Renal cortical epithelial cell (primary cell): ENCODE results near the gene PTPRCAP. TPM values are rescaled to one million over a fixed set of nuclear protein-coding genes. Genes with fewer than 3 reads are reported as not detected.
A peak's percentile ranks its signal among the peaks of the same experiment; 100 is the strongest.
"Not testable (repeated sequence)": the region's sequence is repeated elsewhere in the genome, so short reads cannot be mapped to it uniquely, and the experiment has no call there.

Source experiments
- DNase-seq: peaks from one replicate; pipeline ENCODE4 v3.0.0-alpha.2; 2011; ENCODE audit warnings: low read depth
- total RNA-seq: library from RNA; depleted of rRNA; stranded (reverse); fragments of >200 nt; gene quantifications from 2 replicates; pipeline ENCODE4 v1.2.3, GENCODE V29; 2014

The PTPRCAP gene
- total RNA-seq, 1 donor from 2014 or later, result 0.85 TPM

- not testable (repeated sequence) for DNase-seq
Observed at GRCh38 chr11:67427364-67427859, 10.1 kb downstream of the PTPRCAP start.

DNA sequence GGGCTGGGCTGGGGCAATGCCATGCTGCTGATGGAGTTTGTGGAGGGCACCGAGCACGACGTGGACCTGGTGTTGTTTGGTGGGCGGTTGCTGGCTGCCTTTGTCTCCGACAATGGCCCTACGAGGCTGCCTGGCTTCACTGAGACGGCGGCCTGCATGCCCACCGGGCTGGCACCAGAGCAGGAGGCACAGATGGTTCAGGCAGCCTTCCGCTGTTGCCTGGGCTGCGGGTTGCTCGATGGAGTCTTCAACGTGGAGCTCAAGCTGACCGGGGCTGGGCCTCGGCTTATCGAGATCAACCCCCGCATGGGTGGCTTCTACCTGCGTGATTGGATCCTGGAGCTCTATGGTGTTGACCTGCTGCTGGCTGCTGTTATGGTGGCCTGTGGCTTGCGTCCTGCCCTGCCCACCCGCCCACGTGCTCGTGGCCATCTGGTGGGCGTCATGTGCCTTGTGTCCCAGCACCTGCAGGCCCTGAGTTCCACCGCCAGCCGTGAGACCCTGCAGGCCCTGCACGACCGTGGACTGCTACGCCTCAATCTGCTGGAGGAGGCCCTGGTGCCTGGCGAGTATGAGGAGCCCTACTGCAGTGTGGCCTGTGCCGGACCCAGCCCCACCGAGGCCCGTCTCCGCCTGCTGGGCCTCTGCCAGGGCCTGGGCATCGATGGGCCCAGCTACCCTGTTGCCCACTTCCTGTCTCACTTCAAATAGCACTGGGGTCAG is 13.4 kb downstream of the PTPRCAP start:
- DNase-seq, result no peak

DNA sequence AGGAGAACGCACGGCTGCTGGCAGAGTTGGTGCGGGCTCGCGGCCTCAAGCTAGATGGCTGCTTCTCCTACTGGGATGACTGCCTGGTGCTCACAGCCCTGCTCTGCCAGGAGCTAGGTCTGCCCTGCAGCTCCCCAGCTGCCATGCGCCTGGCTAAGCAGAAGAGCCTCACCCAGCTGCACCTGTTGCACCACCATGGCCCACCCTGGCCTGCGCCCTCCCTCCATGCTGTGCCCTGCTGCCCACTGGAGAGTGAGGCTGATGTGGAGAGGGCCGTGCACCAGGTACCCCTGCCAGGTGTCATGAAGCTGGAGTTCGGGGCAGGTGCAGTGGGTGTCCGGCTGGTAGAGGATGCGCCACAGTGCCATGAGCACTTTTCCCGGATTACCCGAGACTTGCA is 14.0 kb downstream of the PTPRCAP start:
- no peak for DNase-seq

- DNase-seq, result peak; percentile 25
Observed at GRCh38 chr11:67422891-67423290, 14.6 kb downstream of the PTPRCAP start.

- no peak for DNase-seq
Observed at GRCh38 chr11:67421430-67422031, 16.0 kb downstream of the PTPRCAP start.

GRCh38 chr11:67420646-67421429 is 16.6 kb downstream of the PTPRCAP start:
- peak; percentile 61 for DNase-seq

DNA sequence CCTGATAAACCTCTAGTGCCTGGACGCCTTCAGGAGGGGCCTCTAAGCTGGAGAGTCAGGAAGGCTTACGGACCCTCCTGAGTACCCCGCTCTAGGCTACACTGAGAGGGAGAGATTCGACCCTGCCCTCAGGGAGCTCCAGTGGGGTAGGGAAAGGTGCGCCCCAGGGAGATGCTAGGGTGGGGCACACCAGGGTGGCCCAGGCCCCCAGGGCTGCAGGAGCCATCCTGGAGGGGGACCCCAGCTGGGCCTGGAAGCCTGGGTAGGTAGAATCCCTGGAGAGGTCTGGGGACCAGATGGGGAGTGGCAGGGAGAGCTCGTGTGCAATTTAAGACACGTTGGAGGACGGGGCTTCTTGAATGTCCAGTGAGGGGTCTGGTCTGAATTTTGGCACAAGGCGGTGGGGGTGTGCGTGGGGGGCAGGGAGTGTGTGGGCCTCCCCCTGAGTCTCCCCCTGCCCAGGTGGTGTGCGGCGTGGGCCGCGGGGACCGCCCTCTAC is 17.3 kb downstream of the PTPRCAP start:
- DNase-seq, result no peak

DNA sequence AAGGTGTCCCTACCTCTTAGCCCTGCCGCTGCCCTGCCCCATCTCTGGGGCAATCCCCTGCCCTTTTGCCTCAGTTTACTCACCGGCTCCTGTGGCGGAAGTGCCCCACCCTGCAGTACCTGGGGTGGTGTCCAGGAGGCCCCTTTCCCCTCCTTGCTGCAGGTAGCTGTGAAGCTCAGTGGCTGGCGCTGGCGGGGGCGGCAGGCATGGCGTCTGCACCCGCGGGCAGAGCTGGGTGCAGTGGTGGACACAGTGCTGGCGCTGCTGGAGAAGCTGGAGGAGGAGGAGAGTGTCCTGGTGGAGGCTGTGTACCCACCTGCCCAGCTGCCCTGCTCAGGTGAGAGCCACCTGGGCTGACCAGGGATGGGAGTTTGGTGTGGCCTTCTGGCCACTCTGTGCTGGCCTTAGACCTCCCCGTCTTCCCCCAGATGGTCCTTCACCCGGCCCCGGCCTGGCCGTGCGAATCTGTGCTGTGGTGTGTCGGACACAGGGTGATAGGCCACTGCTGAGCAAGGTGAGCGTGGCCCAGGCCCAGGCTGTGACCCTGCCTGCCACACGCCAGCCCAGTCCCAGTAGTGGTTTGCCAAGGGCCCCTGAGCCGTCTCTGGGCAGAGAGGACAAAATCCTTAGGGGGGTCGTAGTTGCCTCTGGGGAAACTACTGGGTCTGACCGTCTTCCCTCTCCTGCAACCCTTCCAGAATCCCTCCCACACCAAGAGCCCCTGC is 18.0 kb downstream of the PTPRCAP start:
- DNase-seq, result no peak

GRCh38 chr11:67418476-67419281 is 18.8 kb downstream of the PTPRCAP start:
- DNase-seq, result no peak

DNA sequence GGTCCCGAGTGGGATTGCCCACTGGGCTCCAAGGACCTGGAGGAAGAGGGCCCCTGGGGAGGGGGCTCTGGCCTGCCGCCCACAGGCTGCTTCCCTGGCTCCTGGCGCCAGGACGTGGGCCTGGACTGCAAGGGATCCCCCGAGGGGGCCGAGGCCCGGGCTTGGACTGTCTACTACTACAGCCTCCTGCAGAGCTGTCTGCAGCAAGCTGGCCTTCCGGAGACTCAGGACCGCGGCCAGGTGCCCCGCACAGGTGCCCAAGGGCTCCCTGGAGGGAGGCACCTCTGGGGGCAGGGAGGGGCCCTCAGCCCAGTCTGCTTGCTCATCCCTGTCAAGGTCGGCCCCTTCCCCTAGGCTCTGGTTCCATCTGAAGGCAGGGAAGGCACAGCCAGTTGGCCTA is 20.1 kb downstream of the PTPRCAP start:
- DNase-seq, result no peak

DNA sequence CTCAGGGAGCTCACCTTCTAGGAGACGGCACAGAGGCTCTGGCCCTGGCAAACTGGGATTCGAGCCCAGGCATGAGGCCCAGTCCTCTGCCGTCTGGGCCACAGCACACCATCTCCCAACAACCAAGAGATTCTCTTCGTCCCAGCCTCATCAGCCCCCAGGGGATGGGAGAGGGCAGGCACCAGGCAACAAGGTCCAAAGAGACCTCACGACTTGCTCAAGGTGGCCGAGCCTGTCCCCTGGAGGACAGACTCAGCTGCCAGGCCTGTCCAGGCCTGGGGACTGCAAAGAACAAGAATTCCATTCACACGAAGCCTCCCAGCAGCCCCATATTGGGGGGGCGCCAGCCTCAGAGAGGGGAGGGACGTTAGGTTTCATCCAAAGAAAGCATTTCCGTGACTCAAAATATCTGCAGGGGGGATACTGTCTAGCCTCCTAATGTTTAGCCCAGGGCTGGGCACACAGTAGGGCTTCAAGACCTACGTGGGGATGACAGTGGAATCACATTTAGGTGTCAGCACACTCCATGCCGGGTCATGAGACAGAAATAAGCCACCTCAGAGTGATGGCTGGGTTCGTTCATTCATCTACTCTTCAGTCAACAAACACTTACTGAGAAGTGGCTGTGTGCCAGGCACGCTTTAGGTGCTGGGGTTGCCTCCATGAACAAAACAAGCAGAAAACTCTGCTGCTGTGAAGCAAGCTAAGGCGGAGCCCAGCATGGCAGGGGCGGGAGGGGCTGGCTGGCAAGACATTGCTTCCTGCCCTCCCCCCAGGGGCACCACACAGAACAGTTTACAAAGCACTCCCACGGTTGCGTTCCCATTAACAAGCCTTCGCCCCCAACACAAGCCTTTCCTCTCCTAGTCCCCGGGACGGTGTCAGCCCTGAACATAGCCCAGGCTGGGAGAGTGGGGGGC is 20.8 kb downstream of the PTPRCAP start:
- DNase-seq, result peak; percentile 24

DNA sequence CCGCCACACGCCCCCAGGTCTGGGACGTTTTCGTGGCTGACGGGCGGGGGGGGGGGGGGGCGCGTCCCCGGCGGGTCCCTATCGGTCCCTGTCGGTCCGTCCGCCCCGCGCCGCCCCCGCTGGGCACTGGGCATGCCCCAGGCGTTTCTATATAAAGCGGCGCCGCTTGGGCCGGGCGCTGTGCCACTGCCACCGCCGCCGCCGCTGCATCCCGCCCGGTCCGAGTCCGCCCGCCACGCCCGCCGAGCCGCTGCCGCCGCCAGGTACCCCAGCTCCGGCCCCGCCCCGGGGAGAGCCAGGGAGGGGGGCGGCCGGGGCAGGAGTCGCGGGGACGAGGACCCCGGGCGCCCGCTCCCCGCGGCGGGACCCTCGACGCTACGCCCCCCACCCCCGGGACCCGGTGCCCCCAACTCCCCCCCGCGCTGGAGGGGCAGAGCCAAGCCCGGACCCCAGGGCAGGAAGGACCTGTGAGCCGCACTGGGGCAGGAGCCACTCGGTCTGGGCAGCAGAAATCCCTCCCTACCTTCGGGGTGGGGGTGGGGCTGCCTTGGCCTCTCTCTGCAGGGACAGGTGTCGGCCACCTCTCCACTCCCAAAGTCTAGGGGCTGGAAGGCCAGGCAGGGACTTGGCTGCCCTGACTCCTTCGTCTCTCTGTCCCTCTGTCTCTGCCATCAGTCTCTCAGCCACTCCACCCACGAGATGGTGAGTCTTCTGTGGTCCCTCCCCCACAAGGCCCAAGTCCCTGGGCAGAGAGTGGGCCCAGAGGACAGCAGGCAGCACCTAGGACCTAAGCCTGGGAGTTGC is 21.8 kb downstream of the PTPRCAP start, which contains the start of gene CARNS1:
Gene CARNS1, plus strand, starts transcription at position 178 of the 804 bp plus-strand sequence. Its CDS starts 522 bp downstream, at position 700.
- no peak for DNase-seq

- DNase-seq, result no peak
Observed at GRCh38 chr11:67413266-67413849, 24.1 kb downstream of the PTPRCAP start.

- DNase-seq, result no peak
Observed at GRCh38 chr11:67412495-67413179, 24.8 kb downstream of the PTPRCAP start.

GRCh38 chr11:67411785-67412152 is 25.7 kb downstream of the PTPRCAP start:
- no peak for DNase-seq

DNA sequence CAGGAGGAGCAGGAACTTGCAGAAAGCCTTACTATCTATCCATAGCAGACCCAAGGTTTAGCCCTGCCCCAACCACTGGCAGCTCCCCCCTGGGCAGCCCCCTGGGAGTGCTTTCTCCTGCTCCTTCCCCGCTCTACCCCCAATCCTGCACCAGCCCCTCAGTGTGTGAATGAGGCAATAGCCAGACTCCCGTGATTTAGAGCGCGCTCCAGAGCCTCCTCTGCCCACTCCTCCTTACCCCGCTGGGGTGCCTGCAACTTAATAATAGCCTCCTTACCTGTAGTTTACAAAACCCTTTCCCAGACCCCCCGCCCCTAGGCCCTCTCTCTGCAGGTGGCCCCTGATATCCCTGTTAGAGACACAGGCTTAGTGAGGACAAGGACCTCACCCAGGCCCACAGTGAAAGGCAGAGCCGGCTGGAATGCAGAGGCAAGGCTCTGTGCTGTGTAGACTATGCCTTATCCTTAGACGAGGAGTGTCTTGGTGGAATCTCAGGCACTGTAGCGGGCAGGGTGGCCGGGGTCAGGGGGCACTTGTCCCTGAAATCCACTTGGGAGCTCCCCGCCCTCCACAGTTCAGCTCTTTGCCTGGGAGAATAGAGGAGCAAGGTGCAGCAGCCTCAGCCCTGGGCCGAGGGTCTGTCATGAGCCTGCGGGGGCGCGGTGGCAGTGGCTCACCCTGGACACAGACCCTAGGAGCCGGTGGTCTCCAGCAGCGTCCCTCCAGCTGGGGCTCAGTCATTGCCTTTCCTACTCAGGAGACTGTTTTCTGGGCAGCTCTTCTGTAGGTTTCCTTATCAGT is 26.3 kb downstream of the PTPRCAP start:
- no peak for DNase-seq

- DNase-seq, result no peak
Observed at GRCh38 chr11:67410369-67410831, 27.1 kb downstream of the PTPRCAP start.
